Vagina (tissue), 2 donors: ENCODE results near the gene LRRFIP1.

ENCODE experiments used
- POLR2A ChIP-seq, 2 donors: fragments of 450-650 bp; IDR thresholded peaks; one replicate each; pipeline ENCODE4 v1.6.1; 2017; ENCODE audit warnings: antibody characterized with exemption in 2 of 2, mild to moderate bottlenecking in 2 of 2, moderate library complexity in 2 of 2
- POLR2AphosphoS5 ChIP-seq, 2 donors: sonication (generic); formaldehyde crosslinking; IDR thresholded peaks; one replicate each; pipeline ENCODE4 v1.9.0; 2017; ENCODE audit warnings: antibody characterized with exemption in 2 of 2, mild to moderate bottlenecking in 2 of 2, low read depth in 1 of 2; ENCODE audit not compliant: insufficient read depth in 1 of 2
- TF ChIP-seq, protein P1 (sequence below), 3 experiments: fragments of 450-650 bp in 2 of 3; fragments of 200-600 bp in 1 of 3; sonication (generic) in 1 of 3; IDR thresholded peaks; one replicate each; pipeline ENCODE4 v1.5.1; 2017 to 2019; ENCODE audit warnings: antibody characterized with exemption in 3 of 3, mild to moderate bottlenecking in 2 of 3, moderate library complexity in 2 of 3

DNA sequence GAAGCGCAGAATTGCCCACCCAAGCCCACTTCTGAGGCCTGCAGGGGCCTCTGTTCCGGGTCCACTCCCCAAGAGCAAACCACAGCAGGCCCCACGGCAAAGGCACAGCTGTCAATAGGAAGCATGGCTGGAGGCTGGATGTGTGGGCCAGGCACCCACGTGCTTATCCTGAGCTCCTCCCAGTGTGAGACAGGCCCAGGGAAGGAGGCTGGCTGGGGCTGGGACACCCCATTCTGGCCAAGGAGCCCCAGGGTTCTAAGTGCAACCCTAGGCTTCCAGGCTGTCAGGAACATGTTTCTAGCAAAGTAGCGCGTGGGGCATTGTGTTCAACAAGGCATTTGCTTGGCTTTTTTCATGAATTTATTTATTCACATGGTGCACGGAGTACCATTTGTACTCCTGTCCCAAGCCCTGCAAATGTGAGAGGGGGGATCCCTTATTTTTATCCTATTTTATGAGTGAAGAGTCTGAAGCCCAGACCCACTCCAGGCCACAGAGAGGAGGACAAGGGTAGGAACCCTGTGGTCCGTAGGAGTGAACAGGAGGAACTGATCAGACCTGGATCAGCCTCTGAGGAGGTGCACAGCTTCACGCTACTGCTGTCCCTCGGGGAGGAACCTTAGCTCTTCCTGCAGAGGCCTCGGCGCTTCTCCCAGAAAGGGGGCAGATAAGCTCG lies 30.7 kb upstream of the LRRFIP1 start:
- TF ChIP-seq, protein P1, sequence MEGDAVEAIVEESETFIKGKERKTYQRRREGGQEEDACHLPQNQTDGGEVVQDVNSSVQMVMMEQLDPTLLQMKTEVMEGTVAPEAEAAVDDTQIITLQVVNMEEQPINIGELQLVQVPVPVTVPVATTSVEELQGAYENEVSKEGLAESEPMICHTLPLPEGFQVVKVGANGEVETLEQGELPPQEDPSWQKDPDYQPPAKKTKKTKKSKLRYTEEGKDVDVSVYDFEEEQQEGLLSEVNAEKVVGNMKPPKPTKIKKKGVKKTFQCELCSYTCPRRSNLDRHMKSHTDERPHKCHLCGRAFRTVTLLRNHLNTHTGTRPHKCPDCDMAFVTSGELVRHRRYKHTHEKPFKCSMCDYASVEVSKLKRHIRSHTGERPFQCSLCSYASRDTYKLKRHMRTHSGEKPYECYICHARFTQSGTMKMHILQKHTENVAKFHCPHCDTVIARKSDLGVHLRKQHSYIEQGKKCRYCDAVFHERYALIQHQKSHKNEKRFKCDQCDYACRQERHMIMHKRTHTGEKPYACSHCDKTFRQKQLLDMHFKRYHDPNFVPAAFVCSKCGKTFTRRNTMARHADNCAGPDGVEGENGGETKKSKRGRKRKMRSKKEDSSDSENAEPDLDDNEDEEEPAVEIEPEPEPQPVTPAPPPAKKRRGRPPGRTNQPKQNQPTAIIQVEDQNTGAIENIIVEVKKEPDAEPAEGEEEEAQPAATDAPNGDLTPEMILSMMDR (IDR thresholded peaks at IDR 0.05): no peak
- TF ChIP-seq POLR2A (IDR thresholded peaks at IDR 0.05): no peak
- no peak for TF ChIP-seq POLR2AphosphoS5 (IDR thresholded peaks at IDR 0.05; ENCODE audit: insufficient read depth in 1 of 2, low read depth in 1 of 2)
